DND-41 (cell line): Measurements from ENCODE around the gene PEX7.

Experiments
- CTCF ChIP-seq: IDR thresholded peaks from 2 replicates; pipeline ENCODE4 v1.5.1; 2012; ENCODE audit warnings: borderline replicate concordance, low read length, moderate library complexity, mild to moderate bottlenecking; ENCODE audit not compliant: poor library complexity, severe bottlenecking; ENCODE audit errors: extremely low read depth
- EZH2 ChIP-seq: IDR thresholded peaks from 3 replicates; pipeline ENCODE4 v1.6.1; 2012; ENCODE audit warnings: borderline replicate concordance, low read depth, mild to moderate bottlenecking, moderate library complexity, low read length, inconsistent platforms; ENCODE audit not compliant: severe bottlenecking

- TF ChIP-seq CTCF (no peak), EZH2 (no peak)
Observed at GRCh38 chr6:136775548-136775947, 46.8 kb upstream of the PEX7 start.
